ENCODE results near the gene RBM33.

The RBM33 gene

GRCh38 chr7:155625557-155625956 lies 18.9 kb upstream of the RBM33 start:
- DNase-seq: no peak

- DNase-seq: no peak
Measured at GRCh38 chr7:155629171-155629570, 15.3 kb upstream of the RBM33 start.

- no peak for DNase-seq
Measured at GRCh38 chr7:155631155-155631554, 13.3 kb upstream of the RBM33 start.

GRCh38 chr7:155635817-155636216 lies 8.6 kb upstream of the RBM33 start:
- DNase-seq: no peak

GRCh38 chr7:155637155-155637554 lies 7.3 kb upstream of the RBM33 start:
- no peak for DNase-seq

GRCh38 chr7:155638366-155638765 lies 6.1 kb upstream of the RBM33 start:
- DNase-seq: no peak

GRCh38 chr7:155639958-155640520 lies 4.4 kb upstream of the RBM33 start:
- no peak for DNase-seq

GRCh38 chr7:155640629-155641028 lies 3.8 kb upstream of the RBM33 start:
- DNase-seq: no peak

GRCh38 chr7:155643804-155644177 lies 670 bp upstream of the RBM33 start:
- DNase-seq: no peak

GRCh38 chr7:155644971-155645509 lies 579 bp downstream of the RBM33 start:
- no peak for DNase-seq

GRCh38 chr7:155645662-155646061 lies 1.2 kb downstream of the RBM33 start:
- no peak for DNase-seq

- no peak for DNase-seq
Measured at GRCh38 chr7:155646669-155647068, 2.2 kb downstream of the RBM33 start.

GRCh38 chr7:155647302-155647701 lies 2.8 kb downstream of the RBM33 start:
- no peak for DNase-seq

GRCh38 chr7:155647734-155648133 lies 3.3 kb downstream of the RBM33 start:
- DNase-seq: no peak

- DNase-seq: no peak
Measured at GRCh38 chr7:155648752-155649339, 4.4 kb downstream of the RBM33 start.

GRCh38 chr7:155649588-155649987 lies 5.1 kb downstream of the RBM33 start:
- DNase-seq: no peak

- DNase-seq: no peak
Measured at GRCh38 chr7:155652156-155653114, 8.0 kb downstream of the RBM33 start.

GRCh38 chr7:155653803-155654202 lies 9.3 kb downstream of the RBM33 start:
- DNase-seq: no peak

- no peak for DNase-seq
Measured at GRCh38 chr7:155656891-155657290, 12.4 kb downstream of the RBM33 start.

GRCh38 chr7:155660059-155660757 lies 15.7 kb downstream of the RBM33 start:
- DNase-seq: no peak

GRCh38 chr7:155660758-155661093 lies 16.3 kb downstream of the RBM33 start:
- no peak for DNase-seq

GRCh38 chr7:155662343-155663043 lies 18.0 kb downstream of the RBM33 start:
- DNase-seq: no peak

GRCh38 chr7:155663937-155664336 lies 19.5 kb downstream of the RBM33 start:
- DNase-seq: no peak
